DOHH2 (cell line): ENCODE measurements around the gene PLXNA1.

Experiments
- EZH2phosphoT487 ChIP-seq: fragments of 200-600 bp; sonication (generic); IDR thresholded peaks from 2 replicates; pipeline ENCODE4 v1.6.1; 2017; ENCODE audit warnings: borderline replicate concordance, mild to moderate bottlenecking, antibody characterized with exemption, low read length, moderate library complexity, mixed read lengths
- TF ChIP-seq, protein P1 (sequence below): fragments of 200-600 bp; sonication (generic); IDR thresholded peaks from one replicate; pipeline ENCODE4 v1.5.1; 2014; ENCODE audit warnings: antibody characterized with exemption, mild to moderate bottlenecking, low read depth, low read length; ENCODE audit not compliant: poor library complexity, severe bottlenecking

DNA sequence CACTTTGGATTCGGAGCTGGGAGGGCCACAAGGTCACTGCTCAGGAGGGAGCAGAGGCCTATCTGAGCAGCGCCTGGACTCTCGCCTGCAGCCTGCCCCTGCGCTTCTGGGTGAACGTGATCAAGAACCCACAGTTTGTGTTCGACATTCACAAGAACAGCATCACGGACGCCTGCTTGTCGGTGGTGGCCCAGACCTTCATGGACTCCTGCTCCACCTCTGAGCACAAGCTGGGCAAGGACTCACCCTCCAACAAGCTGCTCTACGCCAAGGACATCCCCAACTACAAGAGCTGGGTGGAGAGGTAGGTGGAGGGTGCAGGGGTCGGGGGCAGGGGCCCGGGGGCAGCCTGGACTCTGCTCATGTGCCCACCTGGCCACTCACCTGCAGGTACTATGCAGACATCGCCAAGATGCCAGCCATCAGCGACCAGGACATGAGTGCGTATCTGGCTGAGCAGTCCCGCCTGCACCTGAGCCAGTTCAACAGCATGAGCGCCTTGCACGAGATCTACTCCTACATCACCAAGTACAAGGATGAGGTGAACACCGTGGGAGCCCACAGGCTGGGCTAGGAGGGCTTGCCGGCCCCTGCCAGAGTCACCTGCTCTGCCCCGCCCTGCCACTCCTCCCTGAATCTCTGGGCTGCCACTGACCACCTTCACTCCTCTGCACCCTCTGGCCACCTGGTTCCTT lies 49.5 kb downstream of the PLXNA1 start:
- TF ChIP-seq, protein P1, sequence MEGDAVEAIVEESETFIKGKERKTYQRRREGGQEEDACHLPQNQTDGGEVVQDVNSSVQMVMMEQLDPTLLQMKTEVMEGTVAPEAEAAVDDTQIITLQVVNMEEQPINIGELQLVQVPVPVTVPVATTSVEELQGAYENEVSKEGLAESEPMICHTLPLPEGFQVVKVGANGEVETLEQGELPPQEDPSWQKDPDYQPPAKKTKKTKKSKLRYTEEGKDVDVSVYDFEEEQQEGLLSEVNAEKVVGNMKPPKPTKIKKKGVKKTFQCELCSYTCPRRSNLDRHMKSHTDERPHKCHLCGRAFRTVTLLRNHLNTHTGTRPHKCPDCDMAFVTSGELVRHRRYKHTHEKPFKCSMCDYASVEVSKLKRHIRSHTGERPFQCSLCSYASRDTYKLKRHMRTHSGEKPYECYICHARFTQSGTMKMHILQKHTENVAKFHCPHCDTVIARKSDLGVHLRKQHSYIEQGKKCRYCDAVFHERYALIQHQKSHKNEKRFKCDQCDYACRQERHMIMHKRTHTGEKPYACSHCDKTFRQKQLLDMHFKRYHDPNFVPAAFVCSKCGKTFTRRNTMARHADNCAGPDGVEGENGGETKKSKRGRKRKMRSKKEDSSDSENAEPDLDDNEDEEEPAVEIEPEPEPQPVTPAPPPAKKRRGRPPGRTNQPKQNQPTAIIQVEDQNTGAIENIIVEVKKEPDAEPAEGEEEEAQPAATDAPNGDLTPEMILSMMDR, result no peak
- TF ChIP-seq EZH2phosphoT487, result no peak
